NCI-H128 (cell line): Measurements from ENCODE around the gene MID1.

ENCODE experiments used
- DNase-seq: peaks from one replicate; lab custom pipeline; 2025; ENCODE audit not compliant: unreplicated experiment; lab: John Stamatoyannopoulos, UW

MID1 gene

DNA sequence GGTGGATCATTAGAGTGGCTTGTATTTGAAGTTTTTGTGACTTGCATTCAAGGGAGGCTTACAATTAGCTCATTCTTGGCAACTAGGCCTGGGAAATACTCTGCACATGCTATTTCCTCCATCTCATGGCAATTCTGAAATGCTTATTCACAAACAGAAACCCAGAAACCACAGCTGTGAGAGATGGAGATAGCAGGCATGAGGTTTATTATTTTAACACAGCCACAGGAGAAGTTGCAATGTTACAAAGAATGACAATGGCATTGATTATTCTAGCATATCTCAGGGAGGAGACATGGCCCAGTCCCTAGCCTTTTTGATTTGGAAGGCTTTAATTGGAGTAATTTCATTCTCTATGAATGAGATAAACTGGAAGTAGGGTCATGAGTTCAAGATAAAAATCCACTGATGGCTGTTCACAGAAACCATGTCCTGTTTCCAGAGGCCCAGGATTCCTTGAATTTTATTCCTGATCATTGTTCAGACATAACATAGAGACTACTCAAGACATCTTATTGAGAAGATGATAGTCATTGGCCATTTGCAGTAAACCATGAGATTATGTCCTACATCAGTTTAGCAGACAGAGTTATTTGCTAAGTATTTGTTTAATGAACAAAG is 123.9 kb downstream of the MID1 start:
- DNase-seq = no peak

DNA sequence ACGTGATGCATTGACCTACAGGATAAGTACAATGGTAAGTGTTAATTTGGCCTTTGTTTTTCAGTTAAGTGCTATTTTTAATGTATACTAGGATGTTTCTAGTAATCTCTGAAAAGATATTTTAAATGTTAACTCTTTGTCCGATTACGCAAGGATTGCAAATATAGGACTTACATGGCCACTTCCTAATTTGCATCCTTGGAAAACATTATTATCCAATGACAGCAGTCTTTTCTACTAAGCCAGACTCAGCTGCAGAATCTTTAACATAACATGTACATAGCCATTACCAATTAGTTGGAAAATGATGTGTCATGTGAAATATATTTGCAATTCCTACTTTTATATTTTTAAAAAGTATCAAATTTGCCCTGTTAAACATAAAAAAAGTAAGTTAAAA is 124.7 kb downstream of the MID1 start:
- no peak for DNase-seq

DNA sequence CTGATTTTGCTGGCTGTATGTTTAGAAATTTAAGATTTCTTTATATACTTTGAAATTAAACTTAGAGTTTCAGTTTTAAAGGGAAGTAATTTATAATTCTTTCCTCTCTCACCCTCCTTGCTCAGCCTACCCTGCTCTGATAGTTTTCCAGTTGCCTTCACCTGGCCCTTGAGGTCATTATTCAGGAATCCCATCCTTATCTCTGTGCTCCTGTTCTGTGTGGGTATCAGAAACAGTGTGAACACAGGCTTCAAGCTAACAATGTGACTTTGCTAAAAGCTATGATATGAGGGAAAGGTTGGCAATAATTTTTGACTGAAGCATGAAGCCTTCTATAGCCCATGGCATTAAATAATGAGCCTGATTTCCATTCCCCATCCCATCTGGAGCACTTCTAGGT is 128.1 kb downstream of the MID1 start:
- DNase-seq = no peak

DNA sequence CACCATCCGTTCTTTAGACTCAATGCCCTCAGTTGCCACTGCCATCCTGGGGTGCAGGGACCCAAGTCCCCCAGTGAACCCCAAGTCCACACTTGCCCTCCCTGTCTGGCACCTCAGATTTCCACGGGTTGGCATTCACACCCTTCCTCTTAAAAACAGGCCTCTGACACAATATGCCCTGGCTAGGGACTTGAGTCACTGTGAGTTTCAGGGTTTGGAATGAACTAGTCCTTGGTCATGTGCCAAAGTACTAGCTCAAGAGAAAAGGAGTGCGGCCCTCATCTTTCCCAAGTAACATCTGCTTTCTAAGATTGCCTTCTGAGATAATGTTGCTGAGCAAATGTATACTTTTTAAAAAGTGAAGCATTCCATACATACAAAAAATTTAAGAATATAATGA is 134.0 kb downstream of the MID1 start:
- no peak for DNase-seq

DNA sequence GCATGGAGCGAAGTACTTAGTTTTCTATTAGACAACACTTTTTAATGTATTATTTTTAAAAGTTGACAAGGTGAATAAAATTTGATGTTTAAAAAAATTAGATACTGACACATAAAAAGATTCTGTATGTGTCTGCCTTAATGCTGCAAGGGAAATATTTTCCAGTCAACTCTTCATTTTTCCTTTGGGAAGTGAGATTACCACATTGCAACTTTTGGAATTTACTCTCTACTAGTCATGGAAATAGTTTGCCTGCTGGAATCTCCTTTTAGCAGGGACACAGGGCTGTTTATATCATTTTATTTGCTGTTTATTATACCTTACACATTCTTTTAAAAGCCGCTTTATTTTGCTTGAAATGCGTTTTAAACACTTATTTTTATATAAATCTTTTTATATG is 135.1 kb downstream of the MID1 start:
- DNase-seq = no peak

DNA sequence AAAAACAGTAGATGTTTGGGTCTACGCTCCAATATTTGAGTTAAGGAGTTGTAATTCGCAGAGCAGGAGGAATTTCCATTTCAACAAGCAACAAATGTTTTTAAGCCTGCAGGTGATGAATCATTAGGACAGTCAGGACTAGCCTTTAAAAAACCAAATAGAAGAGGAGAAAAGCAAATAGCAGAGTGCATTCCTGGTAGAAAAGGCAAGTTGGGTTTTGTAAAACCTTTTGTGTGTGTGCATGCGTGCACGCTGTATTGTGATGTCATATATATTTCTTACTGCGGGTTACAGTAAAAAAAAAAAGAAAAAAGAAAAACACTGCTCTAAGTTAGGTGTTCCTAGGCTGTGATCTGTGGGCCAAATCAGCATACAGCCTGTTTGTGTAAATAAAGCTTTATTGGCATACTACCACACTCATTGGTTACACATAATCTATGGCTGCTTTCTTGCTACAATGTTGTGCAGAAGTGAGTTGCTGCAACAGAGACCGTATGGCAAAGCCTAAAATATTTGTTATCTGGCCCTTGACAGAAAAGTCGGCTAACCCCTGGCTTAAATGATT is 135.6 kb downstream of the MID1 start:
- no peak for DNase-seq

DNA sequence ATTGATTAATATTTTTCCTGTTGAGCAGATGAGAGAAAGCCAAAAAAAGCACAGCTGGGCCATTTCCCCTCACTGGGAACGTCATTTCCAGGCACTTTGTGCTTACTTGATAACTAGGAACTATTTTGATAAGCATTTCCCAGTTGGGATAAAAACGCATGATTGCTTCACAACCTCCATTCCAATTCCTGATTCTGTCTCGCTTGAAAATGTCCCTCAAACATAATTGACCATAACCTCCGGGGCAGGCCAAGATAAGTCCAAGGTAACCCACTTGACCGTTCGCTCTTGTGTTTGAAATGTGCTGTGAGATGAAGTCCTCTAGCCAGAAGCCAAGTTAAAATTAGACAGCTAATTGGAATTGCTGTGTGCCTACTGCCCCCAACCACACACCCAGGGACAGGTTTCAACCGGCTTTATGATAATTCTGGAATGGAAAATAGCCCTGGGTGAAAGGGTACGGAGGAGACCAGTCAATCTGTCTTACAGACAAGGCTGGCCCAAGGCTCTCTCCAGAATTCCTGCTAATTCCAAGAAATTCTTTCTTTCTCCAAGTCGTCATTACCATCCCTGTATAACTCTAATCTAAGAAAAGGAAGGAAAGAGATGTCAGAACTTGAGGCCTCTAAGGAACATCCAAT is 137.1 kb downstream of the MID1 start:
- no peak for DNase-seq

DNA sequence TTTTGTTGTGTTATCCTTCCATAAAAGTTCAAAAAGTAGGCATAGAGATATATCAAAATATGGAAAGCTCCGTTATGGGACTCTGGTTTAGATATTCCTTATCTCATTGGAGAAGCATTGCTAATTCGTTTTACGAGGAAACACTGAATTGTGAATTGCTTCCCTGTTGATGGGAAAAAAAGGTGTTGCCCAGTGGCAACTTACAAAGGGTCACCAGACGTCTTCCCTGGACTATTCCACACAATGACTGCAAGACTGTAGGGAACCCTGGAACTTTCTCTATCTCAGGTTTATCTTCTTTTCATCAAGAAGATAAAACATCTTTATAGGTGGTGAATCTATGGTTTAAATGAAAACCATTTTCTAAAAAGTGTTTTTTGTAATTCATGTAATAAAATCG is 137.7 kb downstream of the MID1 start:
- DNase-seq = no peak

DNA sequence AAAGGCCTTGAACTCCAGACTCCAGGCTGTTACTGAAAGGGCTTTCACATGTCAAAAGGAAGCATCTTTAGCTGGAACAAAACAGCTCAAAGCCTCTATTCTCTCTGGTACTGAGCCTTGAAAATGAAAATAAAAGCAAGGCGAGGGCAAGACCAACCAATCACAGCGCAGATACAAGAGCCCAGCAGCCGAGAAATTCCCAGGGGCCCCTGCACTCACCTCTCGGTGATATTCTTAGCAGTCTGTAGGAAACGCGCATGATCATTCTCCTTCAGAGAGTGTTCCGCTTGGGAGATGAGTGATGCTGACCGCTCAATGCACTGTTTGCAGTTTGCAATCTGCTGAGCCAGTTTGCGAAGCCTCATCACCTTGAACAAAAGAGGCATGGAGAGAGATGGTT is 138.1 kb downstream of the MID1 start:
- DNase-seq = no peak

DNA sequence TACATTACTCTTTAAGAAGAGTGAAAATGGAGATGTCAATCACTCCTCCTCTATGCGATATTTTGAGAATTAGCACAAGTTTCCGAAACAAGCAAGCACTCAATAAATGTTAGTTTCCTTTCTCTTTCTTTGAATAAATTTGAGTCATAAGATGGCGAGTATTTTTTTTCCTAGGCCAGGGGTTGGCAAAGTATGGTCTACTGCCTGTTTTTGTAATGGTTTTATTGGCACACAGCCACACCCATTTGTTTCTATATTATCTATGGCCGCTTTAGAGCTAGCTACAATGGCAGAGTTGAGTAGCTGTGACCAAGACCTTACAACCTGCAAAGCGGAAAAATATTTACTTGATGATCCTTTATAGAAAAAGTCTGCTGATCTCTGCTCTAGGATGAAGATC is 139.5 kb downstream of the MID1 start:
- no peak for DNase-seq

DNA sequence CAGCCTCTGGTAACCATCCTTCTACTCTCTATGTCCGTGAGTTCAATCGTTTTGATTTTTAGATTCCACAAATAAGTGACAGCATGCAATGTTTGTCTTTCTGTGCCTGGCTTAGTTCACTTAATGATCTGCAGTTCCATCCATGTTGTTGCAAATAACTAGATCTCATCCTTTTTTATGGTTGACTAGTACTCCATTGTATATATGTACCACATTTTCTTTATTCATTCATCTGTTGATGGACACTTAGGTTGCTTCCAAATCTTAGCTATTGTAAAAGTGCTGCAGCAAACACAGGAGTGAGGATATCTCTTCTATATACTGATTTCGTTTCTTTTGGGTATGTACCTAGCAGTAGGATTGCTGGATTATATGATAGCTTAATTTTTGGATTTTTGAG is 140.9 kb downstream of the MID1 start:
- DNase-seq = no peak

DNA sequence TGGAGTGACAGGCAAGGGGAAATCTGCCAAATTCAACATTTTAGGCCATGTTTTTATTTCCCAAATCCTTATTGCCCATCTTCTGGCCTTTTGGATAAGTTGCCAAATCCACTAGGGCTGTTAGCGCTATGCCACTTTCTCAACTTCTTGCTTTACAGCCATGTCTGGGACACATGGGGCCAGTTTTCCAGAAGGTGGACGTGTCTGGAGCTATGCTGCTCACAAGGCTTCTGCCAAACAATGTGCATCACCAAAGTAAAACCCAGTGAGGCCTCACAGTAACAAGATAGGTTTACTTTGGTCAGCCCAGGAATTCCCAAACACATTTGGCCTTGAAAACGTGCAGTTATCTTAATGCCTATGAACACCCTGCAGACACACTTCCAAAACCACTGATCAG is 142.9 kb downstream of the MID1 start:
- no peak for DNase-seq

DNA sequence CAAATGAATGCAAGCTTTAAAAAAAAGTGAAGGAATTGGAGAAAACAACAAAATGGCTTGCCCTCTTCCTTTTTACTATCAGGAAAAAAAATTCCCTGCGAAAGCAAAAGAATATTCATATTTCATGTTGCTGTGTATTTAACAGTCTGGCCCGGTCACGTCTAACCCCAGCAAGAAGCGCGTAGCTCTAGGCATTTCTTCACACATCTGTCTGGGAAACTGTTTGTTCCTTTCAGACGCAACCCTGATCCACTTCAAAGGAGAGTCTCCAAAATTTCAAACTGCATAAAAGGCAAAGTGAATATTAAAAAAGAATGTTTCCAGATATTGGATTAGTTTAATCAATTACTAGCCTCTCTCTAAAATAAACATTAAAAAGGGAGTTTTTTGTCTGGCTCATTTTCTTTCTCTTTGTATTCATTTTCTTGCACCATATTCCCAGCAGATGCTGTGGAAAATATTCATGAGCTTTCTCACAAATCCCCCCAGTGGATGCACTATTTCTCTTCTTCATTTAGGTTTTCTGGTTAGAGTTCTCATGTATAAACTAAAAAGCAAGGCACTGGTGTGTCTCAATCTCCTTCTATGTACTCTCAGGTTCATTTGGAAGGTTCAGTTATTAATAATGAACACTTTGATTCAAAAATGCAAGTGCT is 145.3 kb downstream of the MID1 start:
- no peak for DNase-seq

DNA sequence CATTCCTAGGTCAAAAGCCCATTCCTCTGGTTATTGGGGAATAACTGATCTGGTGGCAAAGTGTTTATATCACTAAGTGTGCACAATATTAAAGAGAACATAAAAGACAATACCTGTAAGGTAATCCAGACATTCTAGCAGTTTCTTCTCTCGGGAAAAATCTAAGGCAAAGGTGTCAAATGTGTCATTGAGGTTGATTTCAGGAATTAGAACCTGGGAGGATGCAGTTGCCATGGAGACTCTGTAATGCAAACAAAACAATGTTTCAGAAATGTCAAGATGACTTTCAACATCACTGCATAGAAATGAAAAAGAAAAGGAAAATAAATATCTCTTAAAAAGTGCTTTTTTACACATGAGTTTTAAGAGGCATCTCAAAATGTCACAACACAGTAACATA is 145.9 kb downstream of the MID1 start:
- DNase-seq = no peak

DNA sequence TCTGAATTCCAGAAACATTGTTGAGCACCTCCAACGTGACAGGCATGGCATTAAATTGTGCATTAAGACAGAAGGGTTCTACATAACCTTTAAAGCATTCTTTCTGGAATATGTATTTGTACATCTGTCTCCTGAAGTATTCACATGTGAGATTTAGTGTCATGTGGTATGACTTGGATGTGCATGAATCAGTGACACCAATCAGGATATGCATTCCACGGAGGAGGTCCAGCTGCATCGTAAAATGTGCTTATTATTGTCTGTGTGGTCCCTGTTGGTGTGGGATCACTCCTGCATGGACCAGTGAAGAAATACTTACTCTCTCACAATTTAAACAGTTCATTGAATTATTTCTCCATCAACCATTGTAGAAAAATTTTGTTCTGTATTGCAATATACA is 149.0 kb downstream of the MID1 start:
- no peak for DNase-seq

DNA sequence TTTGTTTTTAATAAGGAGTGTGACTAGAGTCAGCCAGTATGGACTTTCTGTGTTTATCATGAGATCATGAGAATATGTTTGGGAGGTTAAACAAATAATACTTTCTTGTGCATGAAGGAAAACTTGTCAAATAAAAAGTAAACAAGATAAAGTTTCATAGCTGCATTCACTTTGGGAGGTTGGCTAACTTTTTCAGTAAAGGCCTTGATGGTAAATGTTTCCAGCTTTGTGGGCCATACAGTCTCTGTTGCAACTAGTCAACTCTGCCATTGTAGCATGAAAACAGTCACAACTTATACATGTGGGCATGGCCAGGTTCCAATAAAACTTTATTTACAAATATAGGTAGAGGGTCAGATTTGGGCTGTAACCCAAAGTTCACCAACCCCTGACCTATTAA is 150.4 kb downstream of the MID1 start:
- DNase-seq = no peak

DNA sequence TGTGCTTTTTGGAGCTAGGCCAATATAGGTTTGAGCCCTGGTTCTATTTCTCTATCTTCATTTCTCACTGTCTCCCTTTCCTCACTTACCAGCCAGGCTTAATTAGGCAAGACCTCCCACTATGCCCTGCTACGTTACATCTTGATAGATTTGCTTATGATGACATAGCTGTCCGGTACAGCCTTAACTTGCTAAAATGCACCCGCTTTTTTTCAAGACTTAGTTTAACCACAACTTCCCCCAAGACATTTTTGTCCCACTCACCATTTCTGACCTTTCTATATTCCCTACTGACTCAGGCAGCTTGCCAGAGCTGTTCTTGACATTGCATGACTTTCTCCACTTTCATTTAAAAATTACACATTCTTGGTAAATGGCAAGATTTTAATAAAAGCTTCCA is 152.6 kb downstream of the MID1 start:
- no peak for DNase-seq

DNA sequence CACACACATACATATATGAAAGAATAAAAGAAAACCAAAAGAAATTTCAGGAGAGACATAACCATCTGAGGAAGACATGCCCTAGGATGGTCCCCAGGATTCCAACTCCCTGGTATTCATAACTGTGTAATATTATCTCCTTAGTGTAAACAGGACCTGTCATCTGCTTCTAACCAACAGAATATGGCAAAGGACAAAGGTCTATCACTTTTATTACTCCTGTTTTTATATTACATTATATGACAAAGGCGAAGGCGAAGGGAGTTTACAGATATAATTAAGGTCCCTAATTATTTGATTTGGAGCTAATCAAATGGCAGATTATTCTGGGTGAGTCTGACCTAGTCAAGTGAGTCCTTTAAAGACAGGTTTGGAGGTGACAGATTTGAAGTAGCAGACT is 155.1 kb downstream of the MID1 start:
- DNase-seq = no peak

DNA sequence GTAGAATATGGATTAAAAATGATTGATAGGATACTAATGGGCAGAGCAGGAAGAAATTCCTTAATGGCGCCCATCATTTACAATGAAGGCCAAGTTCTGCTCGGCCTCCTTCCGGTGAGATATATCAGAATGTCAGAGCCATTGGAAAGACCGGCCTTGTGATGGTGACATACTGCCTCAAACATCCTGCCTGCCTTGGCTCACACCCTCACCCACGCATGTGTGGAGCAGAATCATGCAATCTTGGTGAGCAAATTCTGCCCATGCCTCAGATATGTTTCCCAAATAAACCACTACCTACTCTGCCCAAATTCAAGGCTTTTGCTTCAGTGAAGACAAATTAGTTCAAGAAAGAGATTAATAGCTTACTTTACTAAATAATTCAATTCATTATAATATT is 163.3 kb downstream of the MID1 start:
- no peak for DNase-seq

DNA sequence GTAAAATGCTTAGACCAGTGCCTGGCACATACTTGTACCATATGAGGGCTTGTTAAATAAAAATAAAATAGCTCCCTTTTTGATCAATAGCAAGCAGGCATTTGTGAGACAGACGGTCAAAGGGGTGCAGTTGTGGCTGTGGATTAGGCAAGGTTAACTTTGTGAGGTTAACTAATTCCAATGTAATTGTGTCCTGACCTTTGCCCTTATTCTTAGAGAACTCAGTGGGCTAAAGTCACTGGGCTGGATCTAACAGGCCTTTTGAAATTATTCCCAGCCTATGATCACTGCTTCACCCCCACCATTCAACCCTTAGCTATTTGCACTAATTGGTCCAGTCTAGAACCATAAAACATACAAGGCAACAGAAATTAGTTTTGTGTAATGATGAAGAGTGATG is 166.4 kb downstream of the MID1 start:
- DNase-seq = no peak

DNA sequence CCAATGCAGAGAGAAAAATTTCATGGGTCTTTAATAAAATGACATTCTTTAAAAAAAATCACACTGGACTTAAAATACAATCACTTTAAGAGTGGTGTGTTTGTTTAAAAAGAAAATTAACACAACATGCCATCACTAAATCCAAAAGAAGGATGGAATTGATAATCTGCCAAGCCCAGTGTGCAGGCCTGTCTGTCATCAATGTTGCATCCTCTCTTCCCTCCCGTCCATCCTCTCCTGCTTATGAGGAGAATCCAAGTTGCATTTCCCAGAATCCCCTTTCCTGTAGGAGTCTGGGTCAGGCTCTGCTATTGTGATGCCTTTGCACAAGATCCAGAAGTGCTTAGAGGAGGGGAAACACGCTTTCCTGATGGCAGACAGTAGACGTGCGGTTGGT is 169.4 kb downstream of the MID1 start:
- DNase-seq = no peak

DNA sequence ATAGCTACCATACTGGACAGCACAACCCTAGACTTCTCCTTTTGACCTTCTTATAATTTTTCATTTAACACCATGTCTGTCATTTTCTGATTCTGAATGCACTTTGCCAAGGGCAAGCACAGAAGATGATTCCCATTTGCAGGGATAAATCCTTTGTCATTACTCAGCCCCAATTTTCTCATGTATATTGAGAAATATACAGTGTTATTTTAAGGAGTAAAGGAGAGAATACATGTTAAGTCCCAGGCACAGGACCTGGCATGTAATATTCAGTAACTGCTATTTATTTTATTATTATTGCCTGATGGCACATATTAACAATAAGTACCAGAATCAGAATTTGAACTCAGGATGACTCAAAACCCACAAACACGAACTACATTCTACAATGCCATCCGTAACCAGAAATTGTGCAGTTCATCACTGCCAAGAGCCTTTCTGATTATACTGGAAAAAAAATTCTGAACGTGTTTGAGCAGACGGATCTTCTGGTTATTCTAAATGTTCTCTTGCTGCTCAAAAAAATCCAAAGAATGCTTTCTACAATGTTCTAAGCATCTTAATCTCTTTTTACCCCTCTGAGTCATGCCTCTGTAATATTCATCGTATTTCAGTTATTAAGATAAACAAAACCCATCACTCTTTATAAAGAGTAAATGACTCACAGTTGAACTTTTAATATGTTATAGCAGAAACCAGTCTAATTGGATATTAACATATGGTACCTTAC is 170.0 kb downstream of the MID1 start:
- no peak for DNase-seq
